H1 (cell line): ENCODE measurements around the gene TMEM244. TPM values are rescaled to one million over a fixed set of nuclear protein-coding genes. Genes with fewer than 3 reads are reported as not detected.

Source experiments
- CTCF ChIA-PET: fragments of 300-600 bp; sonication (Branson Sonifier 250); formaldehyde crosslinking; loops from one replicate; lab custom pipeline; 2021; ENCODE audit not compliant: partially characterized antibody; lab: Charles Lee
- POLR2A ChIA-PET: fragments of 300-600 bp; sonication (Branson Sonifier 250); formaldehyde crosslinking; loops from one replicate; lab custom pipeline; 2021; ENCODE audit warnings: inconsistent platforms; ENCODE audit not compliant: partially characterized antibody; lab: Charles Lee
- DNase-seq, 2 experiments: peaks; one replicate each; pipeline versions ENCODE4 v3.0.0 to v3.0.0-alpha.2; 2010 to 2022; ENCODE audit warnings: low spot score in 2 of 2, low read depth in 1 of 2, mixed read lengths in 1 of 2
- FAIRE-seq: peaks from 2 replicates; lab custom pipeline; 2011; peaks lifted over from hg19 to GRCh38; lab: Jason Lieb, UNC
- H2AFZ ChIP-seq: 2 replicates; pipeline ENCODE4 v1.8.1; 2012; ENCODE audit warnings: low read length, inconsistent platforms
- H2AK5ac ChIP-seq: 2 replicates; pipeline ENCODE4 v1.6.1; 2013; ENCODE audit warnings: low read depth, low read length
- H2BK120ac ChIP-seq: replicated peaks from 2 replicates; pipeline ENCODE3; 2013; ENCODE audit warnings: low read depth, low read length, inconsistent platforms
- H2BK12ac ChIP-seq: 2 replicates; pipeline ENCODE4 v1.6.1; 2013; ENCODE audit warnings: low read depth, low read length
- H2BK15ac ChIP-seq: 2 replicates; pipeline ENCODE4 v1.6.1; 2013; ENCODE audit warnings: low read length
- H2BK20ac ChIP-seq: 2 replicates; pipeline ENCODE4 v1.6.1; 2013; ENCODE audit warnings: low read length
- H2BK5ac ChIP-seq: 2 replicates; pipeline ENCODE4 v1.6.1; 2013; ENCODE audit warnings: low read depth, low read length
- H3K14ac ChIP-seq: 2 replicates; pipeline ENCODE4 v1.6.1; 2013; ENCODE audit warnings: inconsistent platforms; ENCODE audit not compliant: insufficient read length
- H3K18ac ChIP-seq: 2 replicates; pipeline ENCODE4 v1.6.1; 2013; ENCODE audit warnings: low read length; ENCODE audit errors: extremely low read depth
- H3K23ac ChIP-seq: 2 replicates; pipeline ENCODE4 v1.6.1; 2013; ENCODE audit warnings: inconsistent platforms; ENCODE audit not compliant: insufficient read length
- H3K23me2 ChIP-seq: 2 replicates; pipeline ENCODE4 v1.6.1; 2013; ENCODE audit warnings: low read depth, low read length
- H3K27ac ChIP-seq: 2 replicates; pipeline ENCODE4 v1.6.1; 2011; ENCODE audit warnings: low read depth, low read length, inconsistent platforms
- H3K27me3 ChIP-seq, 4 experiments: replicated peaks in 1 of 4; 1 replicate in 1 of 4; 2 replicates in 3 of 4; pipeline versions ENCODE4 v1.6.1 to v1.8.1; 2011 to 2013; ENCODE audit warnings: low read length in 3 of 4, mild to moderate bottlenecking in 3 of 4, inconsistent platforms in 2 of 4, mixed read lengths in 2 of 4, moderate library complexity in 1 of 4; ENCODE audit not compliant: control insufficient read depth in 3 of 4, insufficient read depth in 3 of 4; ENCODE audit errors: extremely low read depth in 1 of 4
- H3K36me3 ChIP-seq, 4 experiments: 2 replicates each; pipeline versions ENCODE4 v1.6.1 to v1.8.1; 2011 to 2013; ENCODE audit warnings: mild to moderate bottlenecking in 4 of 4, low read length in 3 of 4, moderate library complexity in 2 of 4, control low read depth in 1 of 4, inconsistent platforms in 1 of 4; ENCODE audit not compliant: insufficient read depth in 4 of 4, control insufficient read depth in 2 of 4
- H3K4ac ChIP-seq: replicated peaks from 2 replicates; pipeline ENCODE3; 2013; ENCODE audit warnings: low read length, low read depth, mixed read lengths, inconsistent platforms; ENCODE audit not compliant: insufficient read length
- H3K4me1 ChIP-seq, 4 experiments: replicated peaks in 1 of 4; 1 replicate in 1 of 4; 2 replicates in 3 of 4; pipeline versions ENCODE4 v1.6.1 to v1.8.1; 2011 to 2013; ENCODE audit warnings: low read length in 3 of 4, inconsistent platforms in 2 of 4, mixed read lengths in 1 of 4; ENCODE audit not compliant: insufficient read depth in 4 of 4, control insufficient read depth in 3 of 4
- H3K4me2 ChIP-seq, 2 experiments: 2 replicates each; pipeline versions ENCODE4 v1.6.1 to v1.8.1; 2011 to 2013; ENCODE audit warnings: low read depth in 2 of 2, low read length in 2 of 2, control low read depth in 1 of 2, inconsistent platforms in 1 of 2, mild to moderate bottlenecking in 1 of 2; ENCODE audit not compliant: insufficient read depth in 1 of 2
- H3K4me3 ChIP-seq, 4 experiments: fragments of 200-600, 300-600 bp in 1 of 4; sonication (generic), shearing (Covaris generic), sonication (Bioruptor Twin) in 1 of 4; 2 replicates each; pipeline versions ENCODE4 v1.5.1 to v1.8.1; 2011 to 2016; ENCODE audit warnings: low read length in 4 of 4, low read depth in 3 of 4, control low read depth in 2 of 4, inconsistent platforms in 2 of 4, mild to moderate bottlenecking in 2 of 4, mixed read lengths in 1 of 4, moderate library complexity in 1 of 4; ENCODE audit not compliant: insufficient read depth in 2 of 4; ENCODE audit errors: extremely low read depth in 1 of 4
- H3K56ac ChIP-seq: replicated peaks from 2 replicates; pipeline ENCODE3; 2013; ENCODE audit warnings: low read depth, mild to moderate bottlenecking, mixed read lengths, low read length, inconsistent platforms; ENCODE audit not compliant: insufficient read length
- H3K79me1 ChIP-seq: 2 replicates; pipeline ENCODE4 v1.6.1; 2013; ENCODE audit warnings: low read depth, low read length, control low read depth
- H3K79me2 ChIP-seq, 2 experiments: 2 replicates each; pipeline versions ENCODE4 v1.6.1 to v1.8.1; 2012 to 2013; ENCODE audit warnings: low read length in 2 of 2, mild to moderate bottlenecking in 2 of 2, inconsistent platforms in 1 of 2; ENCODE audit not compliant: insufficient read depth in 2 of 2, control insufficient read depth in 1 of 2
- H3K9ac ChIP-seq, 4 experiments: replicated peaks in 1 of 4; 1 replicate in 1 of 4; 2 replicates in 3 of 4; pipeline versions ENCODE4 v1.6.1 to v1.8.1; 2011 to 2013; ENCODE audit warnings: low read depth in 3 of 4, low read length in 3 of 4, control low read depth in 2 of 4, mild to moderate bottlenecking in 2 of 4, moderate library complexity in 2 of 4, inconsistent platforms in 1 of 4; ENCODE audit errors: extremely low read depth in 1 of 4
- H3K9me3 ChIP-seq, 2 experiments: 2 replicates each; pipeline versions ENCODE4 v1.6.1 to v1.8.1; 2012 to 2013; ENCODE audit warnings: mild to moderate bottlenecking in 2 of 2, moderate library complexity in 2 of 2, control low read depth in 1 of 2, inconsistent platforms in 1 of 2, low read depth in 1 of 2, low read length in 1 of 2, mixed read lengths in 1 of 2; ENCODE audit not compliant: insufficient read depth in 2 of 2
- H4K20me1 ChIP-seq, 2 experiments: replicated peaks in 1 of 2; 2 replicates each; pipeline versions ENCODE3 to v1.8.1; 2011 to 2013; ENCODE audit warnings: inconsistent platforms in 2 of 2, low read length in 2 of 2, mild to moderate bottlenecking in 1 of 2; ENCODE audit not compliant: insufficient read depth in 2 of 2, control insufficient read depth in 1 of 2
- H4K5ac ChIP-seq: 2 replicates; pipeline ENCODE4 v1.6.1; 2013; ENCODE audit warnings: low read length, low read depth, mixed read lengths, inconsistent platforms; ENCODE audit not compliant: insufficient read length
- H4K8ac ChIP-seq: 2 replicates; pipeline ENCODE4 v1.8.0; 2013; ENCODE audit warnings: mild to moderate bottlenecking, moderate library complexity, low read length, inconsistent platforms; ENCODE audit not compliant: insufficient read depth; ENCODE audit errors: extremely low read depth
- H4K91ac ChIP-seq: replicated peaks from 2 replicates; pipeline ENCODE3; 2013; ENCODE audit warnings: low read length, mixed read lengths, inconsistent platforms; ENCODE audit not compliant: insufficient read length
- CBX8 ChIP-seq: fragments of 300-800, 300-1000 bp; sonication (generic); IDR thresholded peaks from 2 replicates; pipeline ENCODE4 v1.7.1; 2016; ENCODE audit warnings: low read depth, low read length, borderline replicate concordance
- CREB1 ChIP-seq: IDR thresholded peaks from 2 replicates; pipeline ENCODE4 v1.6.1; 2012; ENCODE audit warnings: inconsistent platforms
- HDAC6 ChIP-seq: IDR thresholded peaks from one replicate; pipeline ENCODE4 v1.7.1; 2012; ENCODE audit warnings: low read depth, mild to moderate bottlenecking, inconsistent platforms, low read length, moderate library complexity
- WGBS, 2 experiments: shearing (Covaris generic) in 1 of 2; methylation state at CpG; one replicate each; pipeline versions ENCODE4 v1.1.6 to v1.1.7; 2013 to 2015; ENCODE audit warnings: low lambda C conversion rate in 2 of 2, mixed read lengths in 2 of 2, inconsistent platforms in 1 of 2, low coverage in 1 of 2, missing lambda C conversion rate in 1 of 2; ENCODE audit not compliant: insufficient replicate concordance in 2 of 2, insufficient coverage in 1 of 2, insufficient read length in 1 of 2; ENCODE audit errors: extremely low coverage in 1 of 2, missing lambda C conversion rate in 1 of 2; 5-methylcytosine and 5-hydroxymethylcytosine counted together
- polyA plus RNA-seq, 7 experiments: library from polyadenylated mRNA; depleted of rRNA in 3 of 7; stranded (reverse) in 5 of 7; unstranded in 2 of 7; fragments of >200 nt in 5 of 7; fragments of 200-250 nt in 2 of 7; gene quantifications; 1 replicate in 5 of 7; 2 replicates in 1 of 7; 4 replicates in 1 of 7; pipeline versions ENCODE4 v1.2.1 to v1.2.3, GENCODE V29; 2011 to 2013; ENCODE audit warnings: missing spikeins in 2 of 7, mixed read lengths in 2 of 7
- total RNA-seq: library from RNA; stranded (reverse); fragmentation: NEBNext Ultra II Directional; extraction: Animal tissue kit (Norgen Biotek cat#: 25700); gene quantifications from 2 replicates; pipeline ENCODE4 v1.2.1, GENCODE V29; 2021

Gene TMEM244
- total and polyA plus RNA-seq, 2 of the 8 experiments (the other 6 are each of a cell fraction or from before 2014, with no cell fraction given): not detected

GRCh38 chr6:129843573-129843972 lies 17.5 kb downstream of the TMEM244 start:
- no peak overlapping the region for H2AFZ ChIP-seq
- H2BK15ac ChIP-seq: no peak overlapping the region
- no peak overlapping the region for H3K56ac ChIP-seq
- no peak for FAIRE-seq
- ChIA-PET CTCF (interaction anchor here (0.6 kb wide), 1 partner anchor 68 kb away, joined by 4 read pairs; no protein-coding TSS in a partner anchor), POLR2A (no interaction called here)
- H3K9me3 ChIP-seq: no peaks in the 10 kb centered on the region
- H3K9ac ChIP-seq: no peak overlapping the region
- no peak for DNase-seq
- H3K14ac ChIP-seq: no peak overlapping the region
- no peaks in the 10 kb centered on the region for H3K79me2 ChIP-seq
- H4K20me1 ChIP-seq: no peaks in the 10 kb centered on the region
- no peak overlapping the region for H2BK5ac ChIP-seq
- no peaks in the 10 kb centered on the region for H3K27me3 ChIP-seq
- no peak overlapping the region for H3K23ac ChIP-seq
- no peak overlapping the region for H3K18ac ChIP-seq
- WGBS, 2 experiments: 93% methylated on average over 5 of the region's 5 CpGs; no CpG with 5 or more reads in 1 of the 2 experiments
- no peak overlapping the region for H4K5ac ChIP-seq
- H3K4me1 ChIP-seq: 0 out of 7 replicates have a peak, but pooled peaks cover 0 to 3% (median 0%) of the 10 kb centered on the region in 4 experiments
- H3K23me2 ChIP-seq: no peaks in the 10 kb centered on the region
- no peak overlapping the region for H2BK120ac ChIP-seq
- H4K91ac ChIP-seq: no peak overlapping the region
- no peak overlapping the region for H4K8ac ChIP-seq
- H3K36me3 ChIP-seq: no peaks in the 10 kb centered on the region
- no peak overlapping the region for H2BK20ac ChIP-seq
- H3K27ac ChIP-seq: no peak overlapping the region
- no peak overlapping the region for H3K4me3 ChIP-seq
- no peak overlapping the region for H2BK12ac ChIP-seq
- no peak overlapping the region for H3K4me2 ChIP-seq
- no peak overlapping the region for H2AK5ac ChIP-seq
- no peaks in the 10 kb centered on the region for H3K79me1 ChIP-seq
- no peak overlapping the region for H3K4ac ChIP-seq
- TF ChIP-seq HDAC6 (no peak), CREB1 (no peak), CBX8 (no peak)
